Measurements from ENCODE around the gene GDF15.

The GDF15 gene

GRCh38 chr19:18427080-18427742 is 41.3 kb downstream of the GDF15 start:
- no peak for DNase-seq
- intact Hi-C loops (cut with DNase I), result no loop called here

GRCh38 chr19:18427743-18428113 is 41.8 kb downstream of the GDF15 start:
- no peak for DNase-seq
- intact Hi-C loops (cut with DNase I), result no loop called here

DNA sequence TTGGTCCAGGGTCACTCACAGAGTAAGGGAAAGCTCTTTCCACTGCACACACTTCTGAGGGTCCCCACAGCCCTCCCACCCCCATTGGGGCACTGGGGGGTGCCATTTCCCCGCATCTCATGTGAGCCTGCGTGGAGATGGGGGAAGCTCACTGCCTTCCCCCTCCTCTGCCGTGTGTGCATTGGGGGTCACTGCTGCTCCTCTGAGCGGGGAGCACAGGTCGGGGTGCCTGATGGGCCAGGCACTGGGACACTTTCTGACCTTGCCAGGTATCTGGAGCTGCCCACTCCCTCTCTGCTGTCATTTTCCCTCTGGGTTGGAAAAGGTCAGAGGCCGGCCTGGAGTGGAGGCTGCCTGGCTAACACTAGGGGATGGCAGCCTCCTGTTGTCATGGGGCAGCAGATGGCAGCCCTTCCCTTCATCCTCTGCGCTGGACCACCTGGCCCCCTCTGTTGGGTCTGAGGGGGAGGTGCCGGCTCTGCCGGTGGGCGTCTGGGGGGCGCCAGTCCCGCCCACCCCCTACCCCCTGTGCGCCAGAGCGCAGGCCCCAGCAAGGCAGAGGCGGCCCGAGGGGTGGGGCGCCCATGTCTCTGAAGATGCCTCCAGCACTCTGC is 42.3 kb downstream of the GDF15 start:
- DNase-seq, result no peak
- intact Hi-C loops (cut with DNase I), result no loop called here

DNA sequence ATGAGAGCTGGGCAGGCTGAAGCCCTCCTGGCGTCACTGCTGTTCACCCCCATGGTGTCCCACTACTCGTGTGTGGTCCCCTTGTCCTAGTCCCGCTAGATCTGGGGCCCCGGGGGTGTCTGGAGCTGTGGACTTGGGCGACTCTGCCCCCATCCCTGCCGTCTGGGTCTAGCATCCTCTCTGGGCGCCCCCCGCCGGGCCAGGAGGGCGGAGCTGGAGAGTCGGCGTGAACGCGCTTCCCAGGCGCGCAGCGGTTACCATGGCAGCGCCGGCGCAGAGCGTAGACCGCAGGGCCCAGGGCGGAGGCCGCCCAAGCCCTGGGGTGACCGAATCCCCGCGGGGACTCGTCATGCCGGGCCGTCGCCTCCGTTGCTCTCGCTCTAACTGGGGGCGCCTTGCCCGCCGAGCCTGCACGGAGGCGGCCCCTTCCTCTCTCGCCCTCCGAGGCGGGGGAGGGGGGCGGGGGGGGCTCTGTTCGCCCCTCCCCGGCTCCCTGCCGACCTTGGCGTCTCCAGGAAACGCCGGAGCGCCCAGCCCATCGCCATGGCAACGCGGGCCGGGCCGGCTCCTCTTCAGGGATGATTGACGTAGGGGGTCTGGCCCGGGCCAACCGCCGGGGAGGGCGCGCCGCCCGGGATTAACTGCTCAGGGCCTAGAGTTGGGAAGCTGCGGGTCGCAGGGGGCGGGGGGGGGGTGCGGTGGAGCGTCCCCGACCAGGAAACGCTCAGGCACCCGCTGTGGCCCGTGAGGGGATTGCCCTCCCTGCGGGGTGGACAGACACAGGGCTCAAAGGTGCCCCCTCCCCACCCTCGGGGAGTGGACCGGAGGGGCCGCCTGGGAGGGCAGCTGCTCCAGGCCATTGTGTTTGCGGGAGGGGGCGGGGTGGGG is 43.1 kb downstream of the GDF15 start:
- peak; percentile 53 to 96 (median 80) for DNase-seq
- intact Hi-C loops (cut with DNase I), result no loop called here

- DNase-seq, result no peak
These were observed 43.9 kb downstream of the GDF15 start for GRCh38 chr19:18429717-18430416.

GRCh38 chr19:18430417-18431144 is 44.6 kb downstream of the GDF15 start:
- no peak for DNase-seq
- intact Hi-C loops (cut with DNase I), result no loop called here

More at GRCh38 chr19:18429717-18430416, 43.9 kb downstream of the GDF15 start:
- intact Hi-C loops (cut with DNase I), result no loop called here

DNA sequence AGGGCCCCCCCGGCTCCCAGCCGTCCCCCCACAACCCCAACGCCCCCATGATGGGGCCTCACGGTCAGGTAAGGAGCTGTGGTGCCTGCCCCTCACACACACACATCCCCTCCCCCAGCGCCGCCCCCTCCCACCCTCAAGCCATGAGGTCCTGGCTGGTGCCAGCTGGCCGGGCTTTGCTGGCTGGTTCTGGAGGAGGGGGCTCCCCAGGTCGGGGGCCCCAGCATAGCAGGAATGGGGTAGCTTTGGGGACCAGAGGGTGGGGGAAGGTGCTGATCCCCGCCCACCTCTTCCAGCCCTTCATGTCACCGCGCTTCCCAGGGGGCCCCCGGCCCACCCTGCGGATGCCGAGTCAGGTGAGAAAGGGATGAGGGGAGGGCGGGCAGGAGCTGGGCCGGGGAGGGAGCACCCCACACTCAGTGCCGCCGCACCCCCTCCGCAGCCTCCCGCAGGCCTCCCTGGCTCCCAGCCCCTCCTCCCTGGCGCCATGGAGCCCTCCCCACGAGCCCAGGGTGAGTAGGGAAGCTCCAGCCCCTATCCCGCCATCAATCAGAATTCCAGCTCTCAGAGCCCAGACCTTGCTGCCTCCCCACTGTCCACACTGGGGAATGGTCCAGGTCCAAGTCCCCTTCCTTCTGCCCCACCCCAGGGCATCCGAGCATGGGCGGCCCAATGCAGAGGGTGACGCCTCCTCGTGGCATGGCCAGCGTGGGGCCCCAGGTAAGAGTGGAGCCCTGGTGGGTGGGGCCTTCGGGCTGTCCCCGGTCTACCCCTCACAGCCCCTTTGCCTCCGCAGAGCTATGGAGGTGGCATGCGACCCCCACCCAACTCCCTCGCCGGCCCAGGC is 45.6 kb downstream of the GDF15 start:
- no peak for DNase-seq
- intact Hi-C loops (cut with DNase I), result no loop called here

DNA sequence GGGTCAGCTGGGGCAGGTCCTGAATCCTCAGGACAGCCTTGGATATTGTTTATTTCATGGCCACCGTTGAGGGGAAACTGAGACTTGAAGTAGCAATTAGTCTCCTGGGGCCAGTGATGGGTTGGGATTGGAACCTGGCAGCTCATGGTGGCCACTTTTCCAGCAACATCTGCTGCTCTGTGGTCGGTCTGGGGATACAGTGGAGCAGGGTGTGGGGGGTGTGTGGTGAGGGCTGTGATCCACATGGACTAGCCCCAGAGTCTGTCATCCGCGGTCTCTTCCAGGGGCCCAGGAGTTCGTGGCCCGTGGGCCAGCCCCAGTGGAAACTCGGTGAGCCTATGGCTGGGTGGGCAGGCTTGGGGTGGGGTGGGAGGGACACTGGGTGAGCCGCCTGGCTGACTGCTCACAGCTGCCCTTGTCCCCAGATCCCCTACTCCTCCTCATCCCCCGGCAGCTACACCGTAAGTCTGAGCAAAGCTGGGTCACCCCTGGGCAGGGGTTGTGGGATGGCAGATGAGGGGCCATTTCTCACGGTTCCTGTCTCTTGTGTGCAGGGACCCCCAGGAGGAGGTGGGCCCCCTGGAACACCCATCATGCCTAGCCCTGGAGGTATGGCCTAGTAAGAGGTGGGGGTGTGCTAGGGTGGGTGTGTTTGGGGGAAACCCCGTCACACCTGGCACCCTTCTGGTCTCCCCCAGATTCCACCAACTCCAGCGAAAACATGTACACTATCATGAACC is 46.5 kb downstream of the GDF15 start:
- no peak for DNase-seq
- intact Hi-C loops (cut with DNase I), result no loop called here

GRCh38 chr19:18433015-18433691 is 47.2 kb downstream of the GDF15 start:
- peak in 1 of 10 donors; percentile 80 for DNase-seq
- intact Hi-C loops (cut with DNase I), result no loop called here

DNA sequence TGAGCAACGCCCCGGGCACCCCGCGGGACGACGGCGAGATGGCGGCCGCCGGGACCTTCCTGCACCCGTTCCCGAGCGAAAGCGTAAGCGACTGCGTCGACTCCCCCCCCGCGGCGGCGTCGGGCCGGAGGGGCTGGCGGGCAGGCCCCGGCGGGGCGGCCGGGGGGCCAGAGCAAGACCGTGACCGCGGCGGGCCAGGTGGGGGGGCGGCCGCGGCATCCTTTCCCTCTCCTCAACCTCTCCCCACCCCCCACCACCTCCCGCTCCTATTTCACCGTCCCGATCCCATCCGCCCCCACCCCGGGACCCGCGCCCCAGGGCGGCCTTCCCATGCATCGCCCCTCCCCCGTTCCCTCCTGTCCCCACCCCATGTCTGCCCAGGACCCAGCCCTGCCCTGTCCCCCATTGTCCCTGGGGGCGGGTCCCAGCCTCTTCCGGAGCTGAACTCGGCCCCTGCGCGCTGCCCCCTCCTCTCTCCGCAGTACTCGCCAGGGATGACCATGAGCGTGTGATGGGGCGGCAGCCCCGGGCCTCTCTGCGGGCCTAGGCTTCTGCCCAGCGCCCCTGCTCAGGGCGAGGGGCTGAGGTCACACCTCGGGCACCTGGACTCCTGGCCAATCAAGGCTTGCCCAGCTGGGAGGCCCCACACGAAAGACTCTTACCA is 47.9 kb downstream of the GDF15 start:
- intact Hi-C loops (cut with DNase I), result no loop called here
- no peak for DNase-seq

- intact Hi-C loops (cut with DNase I), result no loop called here
- DNase-seq, result no peak
These were observed 48.6 kb downstream of the GDF15 start for GRCh38 chr19:18434411-18435175.

- intact Hi-C loops (cut with DNase I), result no loop called here
- DNase-seq, result no peak
These were observed 49.4 kb downstream of the GDF15 start for GRCh38 chr19:18435178-18435841.

- DNase-seq, result no peak
- intact Hi-C loops (cut with DNase I), result no loop called here
These were observed 50.1 kb downstream of the GDF15 start for GRCh38 chr19:18435842-18436670.

GRCh38 chr19:18436671-18437490 is 50.9 kb downstream of the GDF15 start:
- DNase-seq, result peak in 2 of 10 donors; percentile 44 to 81
- intact Hi-C loops (cut with DNase I), result no loop called here
